Measurements from ENCODE around the gene PGBD4.
"Not testable (repeated sequence)": the region's sequence is repeated elsewhere in the genome, so short reads cannot be mapped to it uniquely, and the experiment has no call there.

DNA sequence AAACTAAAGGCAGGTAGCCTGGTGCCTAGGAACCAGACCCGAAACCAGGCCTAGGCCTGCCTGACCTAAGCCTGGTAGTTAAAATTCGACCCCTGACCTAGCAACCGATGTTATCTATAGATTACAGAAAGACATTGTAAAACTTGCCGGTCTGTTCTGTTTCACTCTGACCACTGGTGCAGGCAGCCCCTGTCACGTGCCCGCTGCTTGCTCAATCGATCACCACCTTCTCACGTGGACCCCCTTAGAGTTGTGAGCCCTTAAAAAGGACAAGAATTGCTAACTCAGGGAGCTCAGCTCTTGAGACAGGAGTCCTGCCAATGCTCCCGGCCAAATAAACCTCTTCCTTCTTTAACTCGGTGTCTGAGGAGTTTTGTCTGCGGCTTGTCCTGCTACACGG is 19.9 kb downstream of the PGBD4 start:
- TF ChIP-seq, protein P1, sequence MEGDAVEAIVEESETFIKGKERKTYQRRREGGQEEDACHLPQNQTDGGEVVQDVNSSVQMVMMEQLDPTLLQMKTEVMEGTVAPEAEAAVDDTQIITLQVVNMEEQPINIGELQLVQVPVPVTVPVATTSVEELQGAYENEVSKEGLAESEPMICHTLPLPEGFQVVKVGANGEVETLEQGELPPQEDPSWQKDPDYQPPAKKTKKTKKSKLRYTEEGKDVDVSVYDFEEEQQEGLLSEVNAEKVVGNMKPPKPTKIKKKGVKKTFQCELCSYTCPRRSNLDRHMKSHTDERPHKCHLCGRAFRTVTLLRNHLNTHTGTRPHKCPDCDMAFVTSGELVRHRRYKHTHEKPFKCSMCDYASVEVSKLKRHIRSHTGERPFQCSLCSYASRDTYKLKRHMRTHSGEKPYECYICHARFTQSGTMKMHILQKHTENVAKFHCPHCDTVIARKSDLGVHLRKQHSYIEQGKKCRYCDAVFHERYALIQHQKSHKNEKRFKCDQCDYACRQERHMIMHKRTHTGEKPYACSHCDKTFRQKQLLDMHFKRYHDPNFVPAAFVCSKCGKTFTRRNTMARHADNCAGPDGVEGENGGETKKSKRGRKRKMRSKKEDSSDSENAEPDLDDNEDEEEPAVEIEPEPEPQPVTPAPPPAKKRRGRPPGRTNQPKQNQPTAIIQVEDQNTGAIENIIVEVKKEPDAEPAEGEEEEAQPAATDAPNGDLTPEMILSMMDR (IDR thresholded peaks at IDR 0.05; ENCODE audit: low read length), result not testable (repeated sequence)
- not testable (repeated sequence) for TF ChIP-seq EZH2 (IDR thresholded peaks at IDR 0.05; ENCODE audit: borderline replicate concordance, low read length)
